ENCODE results near the gene BTG1.

BTG1 gene

GRCh38 chr12:92145731-92146496 lies at the start of gene BTG1:
Gene BTG1, minus strand, starts transcription at chr12:92145846. Its CDS starts 311 bp downstream, at chr12:92145535.
- DNase-seq: peak; percentile 96

- DNase-seq: no peak
Measured at GRCh38 chr12:92194561-92194960, 48.9 kb upstream of the BTG1 start.

- DNase-seq: no peak
Measured at GRCh38 chr12:92193846-92194245, 48.2 kb upstream of the BTG1 start.

- DNase-seq: no peak
Measured at GRCh38 chr12:92193063-92193462, 47.4 kb upstream of the BTG1 start.

GRCh38 chr12:92192360-92192759 lies 46.7 kb upstream of the BTG1 start:
- no peak for DNase-seq

GRCh38 chr12:92191061-92191460 lies 45.4 kb upstream of the BTG1 start:
- no peak for DNase-seq

- DNase-seq: no peak
Measured at GRCh38 chr12:92188517-92189188, 43.0 kb upstream of the BTG1 start.

GRCh38 chr12:92186038-92186470 lies 40.4 kb upstream of the BTG1 start:
- DNase-seq: no peak

GRCh38 chr12:92185052-92185451 lies 39.4 kb upstream of the BTG1 start:
- no peak for DNase-seq

GRCh38 chr12:92183575-92183974 lies 37.9 kb upstream of the BTG1 start:
- DNase-seq: no peak

- no peak for DNase-seq
Measured at GRCh38 chr12:92178340-92178739, 32.7 kb upstream of the BTG1 start.

- DNase-seq: no peak
Measured at GRCh38 chr12:92176646-92177045, 31.0 kb upstream of the BTG1 start.

- no peak for DNase-seq
Measured at GRCh38 chr12:92175961-92176360, 30.3 kb upstream of the BTG1 start.

GRCh38 chr12:92170050-92170449 lies 24.4 kb upstream of the BTG1 start:
- DNase-seq: no peak

- DNase-seq: no peak
Measured at GRCh38 chr12:92167075-92167474, 21.4 kb upstream of the BTG1 start.

- DNase-seq: no peak
Measured at GRCh38 chr12:92164712-92165111, 19.1 kb upstream of the BTG1 start.

- DNase-seq: no peak
Measured at GRCh38 chr12:92162079-92162478, 16.4 kb upstream of the BTG1 start.

GRCh38 chr12:92158796-92159439 lies 13.3 kb upstream of the BTG1 start:
- no peak for DNase-seq

GRCh38 chr12:92156704-92157395 lies 11.2 kb upstream of the BTG1 start:
- DNase-seq: no peak

- no peak for DNase-seq
Measured at GRCh38 chr12:92156139-92156538, 10.5 kb upstream of the BTG1 start.

GRCh38 chr12:92155733-92156132 lies 10.1 kb upstream of the BTG1 start:
- DNase-seq: no peak

- DNase-seq: no peak
Measured at GRCh38 chr12:92151916-92152315, 6.3 kb upstream of the BTG1 start.

GRCh38 chr12:92149563-92149962 lies 3.9 kb upstream of the BTG1 start:
- no peak for DNase-seq
